Measurements from ENCODE around the gene HMSD.
"Not testable (repeated sequence)": the region's sequence is repeated elsewhere in the genome, so short reads cannot be mapped to it uniquely, and the experiment has no call there.

The HMSD gene
- long read RNA-seq, donor 1 = 0 reads
- long read RNA-seq, donor 2, partial matches to known transcripts = 0 of 1 reads
- long read RNA-seq, donor 2, other reads (novel, unspliced or antisense) = 0 of 1 reads
- long read RNA-seq, donor 3 = 0 reads
- long read RNA-seq, donor 4 = 0 reads
- long read RNA-seq, donor 5 = 0 reads
- long read RNA-seq, donor 6 = 0 reads
- long read RNA-seq, donor 7 = 0 reads
- long read RNA-seq, donor 8 = 0 reads

DNA sequence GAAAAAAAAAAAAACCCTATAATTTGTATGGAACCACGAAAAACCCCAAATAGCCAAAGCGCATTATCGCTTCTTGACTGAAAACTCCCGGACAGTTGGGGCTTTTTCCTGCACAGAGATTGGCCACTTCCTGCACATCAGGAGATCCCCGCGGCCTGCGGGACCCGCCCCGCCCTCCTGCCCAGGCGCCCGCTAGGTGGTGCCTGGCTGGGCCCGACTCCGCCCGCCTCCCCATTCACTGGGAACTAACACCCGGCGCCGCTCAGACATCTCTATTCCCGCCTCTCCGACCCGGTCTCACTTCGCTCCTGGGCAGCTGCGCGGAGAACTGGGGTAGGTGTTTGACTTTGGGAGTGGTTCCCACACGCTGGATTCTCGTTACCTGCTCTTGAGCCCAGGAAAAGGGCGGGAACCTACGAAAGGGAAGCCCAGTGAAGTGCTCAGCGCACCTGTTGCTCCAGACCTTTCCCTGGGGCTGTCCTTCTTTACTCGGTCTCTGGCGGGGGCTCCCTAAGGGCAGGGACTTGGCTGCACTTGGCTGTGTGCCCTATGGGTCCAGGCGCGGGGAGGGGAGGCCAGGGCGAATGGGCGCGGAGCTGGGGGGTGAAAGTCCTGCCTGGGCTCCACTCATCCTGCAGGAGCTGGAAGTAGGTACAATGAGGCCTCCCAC, at the start of gene HMSD:
Gene HMSD, plus strand, starts transcription at position 234 of the 670 bp plus-strand sequence. CDS start 4,155 bp downstream, outside the sequence.
- DNase-seq = peak; percentile 44

- DNase-seq = no peak
Measured at GRCh38 chr18:63903851-63904570, 45.1 kb upstream of the HMSD start.

DNA sequence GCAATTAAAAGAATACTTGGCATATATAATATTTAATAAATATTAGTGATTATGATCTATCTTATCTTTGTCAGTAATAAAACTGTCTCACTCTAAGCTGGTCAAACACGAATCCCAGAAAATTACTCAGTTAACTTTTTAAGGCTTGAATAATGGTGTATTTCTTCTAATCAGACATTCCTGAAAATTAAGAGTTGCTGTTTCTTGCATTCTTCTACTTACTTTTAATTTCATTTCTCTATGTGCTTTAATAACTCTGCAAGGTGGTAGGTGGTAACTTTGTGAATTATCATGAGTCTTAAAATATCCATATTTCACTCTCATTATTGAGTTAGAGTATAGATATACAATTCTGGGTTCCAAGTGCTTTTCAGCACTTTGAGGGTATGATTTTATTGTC, 44.4 kb upstream of the HMSD start:
- DNase-seq = no peak

GRCh38 chr18:63905361-63905760, 43.7 kb upstream of the HMSD start:
- no peak for DNase-seq

GRCh38 chr18:63906056-63906455, 43.0 kb upstream of the HMSD start:
- no peak for DNase-seq

DNA sequence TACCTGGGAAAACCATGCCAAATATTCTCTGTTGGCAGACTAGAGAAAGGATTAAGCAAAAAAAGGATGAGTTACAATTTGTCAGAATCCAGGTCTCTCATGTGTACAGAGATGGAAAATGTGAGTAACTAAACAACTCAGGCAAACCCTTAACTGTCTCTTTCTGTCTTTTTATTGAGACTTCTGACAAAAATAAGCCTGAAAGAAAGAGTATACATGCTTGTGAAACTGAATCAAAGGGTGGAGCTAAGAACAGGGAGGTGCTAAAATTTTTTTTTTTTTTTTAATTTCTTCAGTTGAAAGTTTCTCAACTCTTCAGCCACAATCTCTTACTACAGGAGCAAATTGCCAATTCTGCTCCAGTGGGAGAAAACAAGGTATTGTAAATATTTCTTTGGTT, 41.4 kb upstream of the HMSD start, which contains the start of gene SERPINB10:
Gene SERPINB10, plus strand, starts transcription at position 295 of the 400 bp plus-strand sequence. CDS start 7,553 bp downstream, outside the sequence.
- no peak for DNase-seq

- no peak for DNase-seq
Measured at GRCh38 chr18:63908858-63909257, 40.2 kb upstream of the HMSD start.

DNA sequence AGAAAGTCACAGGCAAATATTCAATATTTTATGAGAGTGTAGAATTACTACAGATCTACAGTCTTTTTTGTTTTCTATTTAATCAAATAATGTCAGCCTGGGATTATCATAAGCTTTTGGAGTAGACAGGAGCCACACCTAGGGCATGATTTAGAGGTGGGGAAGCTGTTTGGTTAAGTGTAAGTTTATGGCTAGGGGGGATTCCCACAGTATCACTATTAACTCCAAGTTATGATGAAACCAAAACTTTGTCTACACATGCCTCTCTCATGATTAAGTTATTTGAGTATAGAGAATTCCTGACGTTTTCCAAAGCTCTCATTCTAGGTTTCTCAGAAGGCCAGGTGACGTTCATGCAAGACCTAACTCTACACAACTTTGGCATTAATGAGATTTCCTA, 39.2 kb upstream of the HMSD start:
- DNase-seq = no peak

GRCh38 chr18:63917817-63918216, 31.3 kb upstream of the HMSD start:
- DNase-seq = no peak

DNA sequence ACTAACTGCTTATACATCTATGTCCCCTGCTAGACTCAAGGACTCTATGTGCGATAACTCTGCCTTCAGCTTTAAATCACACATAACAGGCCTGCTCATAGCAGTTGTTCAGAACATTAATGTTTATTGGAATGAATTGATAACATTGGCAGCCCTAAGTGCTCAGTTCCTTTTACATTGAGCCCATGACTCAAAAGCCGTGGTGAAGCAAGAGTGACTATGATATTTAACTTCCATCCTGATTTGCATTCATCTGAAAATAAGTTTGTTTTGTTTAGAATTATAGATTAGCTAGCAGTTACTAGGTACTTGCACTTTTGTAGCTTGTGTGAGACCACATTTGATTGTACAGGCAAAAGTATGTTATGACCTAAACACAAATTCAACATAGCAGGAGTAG, 27.1 kb upstream of the HMSD start:
- DNase-seq = no peak

DNA sequence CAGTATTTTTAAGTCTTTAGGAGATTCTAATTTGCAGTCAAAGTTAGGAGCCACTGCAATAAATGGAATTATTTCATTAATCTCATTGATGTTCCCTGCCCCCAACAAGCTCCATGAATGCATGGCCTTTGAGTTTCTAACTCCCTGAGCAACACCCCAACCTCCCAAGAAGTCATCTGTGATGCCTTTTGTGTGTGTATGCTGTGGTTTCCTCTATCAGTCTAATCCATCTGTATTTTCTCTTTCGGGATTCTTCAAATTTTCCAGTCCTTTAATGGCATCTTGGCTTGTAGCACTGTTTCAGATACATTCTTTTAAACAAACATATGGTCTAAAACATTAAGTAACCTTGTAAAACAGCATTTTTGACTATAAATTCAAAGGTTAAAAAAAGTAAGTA, 24.6 kb upstream of the HMSD start:
- DNase-seq = no peak

DNA sequence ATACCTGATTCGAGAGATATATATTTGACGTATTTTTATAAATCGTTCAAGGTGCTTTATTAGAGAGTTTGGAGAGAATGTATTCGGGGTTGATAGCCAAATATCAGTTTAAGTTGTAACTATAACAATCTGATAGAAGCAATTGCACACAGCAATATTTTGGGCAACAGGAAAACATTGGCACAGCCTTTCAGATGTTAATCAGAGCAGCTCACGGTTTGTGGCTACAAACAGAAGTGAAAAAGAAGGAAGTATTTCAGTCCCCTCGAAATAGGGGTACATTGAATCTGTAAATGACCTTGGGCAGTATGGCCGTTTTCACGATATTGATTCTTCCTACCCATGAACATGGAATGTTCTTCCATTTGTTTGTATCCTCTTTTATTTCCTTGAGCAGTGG, 20.8 kb upstream of the HMSD start:
- no peak for DNase-seq

- DNase-seq = not testable (repeated sequence)
Measured at GRCh38 chr18:63929369-63929768, 19.7 kb upstream of the HMSD start.

- no peak for DNase-seq
Measured at GRCh38 chr18:63930773-63931354, 18.2 kb upstream of the HMSD start.

GRCh38 chr18:63936156-63936931, 12.8 kb upstream of the HMSD start:
- peak; percentile 56 for DNase-seq

- no peak for DNase-seq
Measured at GRCh38 chr18:63936932-63937393, 12.1 kb upstream of the HMSD start.

DNA sequence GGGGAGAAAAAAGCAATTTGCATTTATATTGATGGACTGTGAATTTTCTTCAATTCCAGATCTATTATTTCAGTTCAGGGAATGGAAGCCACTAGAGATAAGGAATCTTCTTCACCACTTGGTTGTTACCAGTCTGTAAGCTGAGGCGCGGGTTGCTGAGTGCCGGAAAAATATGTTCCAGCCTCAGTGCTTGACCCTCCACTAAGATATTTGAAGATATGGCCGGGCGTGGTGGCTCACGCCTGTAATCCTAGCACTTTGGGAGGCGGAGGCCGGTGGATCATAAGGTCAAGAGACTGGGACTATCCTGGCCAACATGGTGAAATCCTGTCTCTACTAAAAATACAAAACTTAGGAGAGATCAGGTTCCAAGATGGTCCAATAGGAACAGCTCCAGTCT, 9.1 kb upstream of the HMSD start:
- DNase-seq = no peak

- DNase-seq = not testable (repeated sequence)
Measured at GRCh38 chr18:63940543-63941050, 8.5 kb upstream of the HMSD start.

DNA sequence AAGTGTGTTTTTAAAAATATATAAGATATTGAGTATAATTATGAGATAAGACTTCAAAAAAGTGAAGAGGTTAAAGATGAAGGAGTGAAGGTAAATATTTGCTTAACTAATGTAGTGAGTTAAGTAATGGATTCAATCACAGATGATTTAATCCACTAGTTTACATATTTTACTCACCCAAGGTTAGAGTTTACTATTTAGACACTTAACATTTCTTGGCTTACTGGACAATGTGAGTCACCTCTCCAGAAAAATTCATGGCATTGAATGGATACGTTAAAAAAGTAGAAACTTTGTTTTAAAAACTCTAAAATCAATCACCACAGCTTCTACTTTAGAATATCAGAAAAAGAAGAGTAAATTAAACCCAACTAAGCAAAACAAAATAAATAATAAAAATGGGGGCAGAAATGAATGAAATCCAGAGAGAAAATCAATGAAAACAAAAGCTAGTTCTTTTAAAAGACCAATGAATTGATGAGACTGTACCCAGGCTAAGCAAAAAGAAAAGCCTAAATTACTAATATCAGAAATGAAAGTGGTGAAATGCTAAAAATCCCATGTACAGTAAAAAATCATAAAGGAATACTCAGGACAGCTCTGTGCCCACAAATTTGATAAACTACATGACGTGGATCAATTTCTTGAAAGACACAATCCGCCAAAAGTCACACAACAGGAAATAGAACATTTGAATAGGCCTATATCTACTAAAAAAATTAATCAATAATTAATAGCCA, 1.9 kb upstream of the HMSD start:
- no peak for DNase-seq

DNA sequence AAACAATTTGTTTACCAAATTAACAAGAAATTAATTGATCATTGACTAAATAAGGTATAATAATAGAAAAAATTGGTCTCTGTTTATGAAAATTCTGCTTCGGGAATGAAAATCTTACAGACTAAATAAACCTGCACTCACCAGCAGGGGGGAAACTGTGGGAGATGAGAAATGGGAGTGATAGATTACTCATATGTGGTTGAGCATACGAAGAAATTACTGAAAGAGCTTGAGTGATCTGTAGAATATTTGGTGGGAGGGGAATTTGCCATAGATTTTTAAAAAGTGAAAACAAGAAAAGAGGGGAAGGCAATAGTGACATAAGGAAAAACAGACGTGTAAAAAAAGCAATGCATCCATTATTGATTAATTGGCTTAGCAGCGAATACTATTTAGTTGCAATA, 2.2 kb downstream of the HMSD start:
- no peak for DNase-seq

DNA sequence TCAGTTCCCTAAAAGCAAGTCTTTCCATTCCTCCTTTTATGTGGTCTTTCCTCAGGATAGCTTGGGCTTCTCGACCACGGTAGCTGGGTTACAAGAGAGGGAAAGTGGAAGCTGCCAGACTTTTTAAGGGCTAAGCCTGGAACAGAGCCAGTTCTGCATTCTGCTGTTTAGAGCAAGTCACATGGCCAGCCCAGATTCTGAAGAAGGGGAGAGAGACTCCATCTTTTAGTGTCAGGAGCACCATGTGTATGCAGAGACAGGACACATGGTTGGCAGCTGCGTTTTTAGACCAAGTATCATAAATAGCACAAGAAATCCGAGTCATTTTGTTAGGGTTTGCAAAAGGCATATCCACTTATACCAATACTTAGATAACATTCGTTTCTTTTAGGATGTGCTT, 4.7 kb downstream of the HMSD start:
- DNase-seq = no peak
